Activated CD4-positive, alpha-beta T cell treated with anti-CD3 and anti-CD28 coated beads, Interleukin-2, Interleukin-6, amounts not matched to agents 100 ng/mL and 50 ng/mL, durations not matched to agents 16 hours and 8 hours (primary cell): ENCODE results near the gene PCDHGB7.
"Not testable (repeated sequence)": the region's sequence is repeated elsewhere in the genome, so short reads cannot be mapped to it uniquely, and the experiment has no call there.

Source experiments
- DNase-seq: peaks from one replicate; pipeline ENCODE4 v3.0.0-alpha.2; 2020

Gene PCDHGB7

DNA sequence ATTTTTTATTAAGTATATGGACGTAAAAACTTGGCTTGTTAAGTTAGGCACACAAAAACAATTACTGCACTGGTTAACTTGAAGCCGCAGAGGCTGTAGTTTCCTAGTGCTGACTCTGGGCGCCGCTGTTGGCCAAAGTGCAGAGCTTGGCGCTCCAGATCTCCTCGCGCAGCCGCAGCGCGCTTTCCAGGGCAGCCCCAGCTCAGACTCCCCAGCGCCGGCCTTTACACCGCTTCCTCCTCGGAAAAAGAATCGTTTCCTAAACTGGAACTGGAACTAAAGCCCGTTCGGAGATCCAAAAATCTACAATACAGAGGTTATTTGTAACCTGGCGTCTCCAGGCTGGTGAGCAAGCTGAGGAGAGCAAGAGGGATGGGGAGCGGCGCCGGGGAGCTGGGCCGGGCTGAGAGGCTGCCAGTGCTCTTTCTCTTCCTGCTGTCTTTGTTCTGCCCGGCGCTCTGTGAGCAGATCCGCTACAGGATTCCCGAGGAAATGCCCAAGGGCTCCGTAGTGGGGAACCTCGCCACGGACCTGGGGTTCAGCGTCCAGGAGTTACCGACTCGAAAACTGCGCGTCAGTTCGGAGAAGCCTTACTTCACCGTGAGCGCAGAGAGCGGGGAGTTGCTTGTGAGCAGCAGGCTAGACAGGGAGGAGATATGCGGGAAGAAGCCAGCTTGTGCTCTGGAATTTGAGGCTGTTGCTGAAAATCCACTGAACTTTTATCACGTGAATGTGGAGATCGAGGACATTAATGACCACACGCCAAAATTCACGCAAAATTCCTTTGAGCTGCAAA is 19.5 kb upstream of the PCDHGB7 start, which contains the start of gene PCDHGB5:
Gene PCDHGB5, plus strand, starts transcription at position 192 of the 796 bp plus-strand sequence. Its CDS starts 181 bp downstream, at position 373.
- peak; percentile 58 for DNase-seq

DNA sequence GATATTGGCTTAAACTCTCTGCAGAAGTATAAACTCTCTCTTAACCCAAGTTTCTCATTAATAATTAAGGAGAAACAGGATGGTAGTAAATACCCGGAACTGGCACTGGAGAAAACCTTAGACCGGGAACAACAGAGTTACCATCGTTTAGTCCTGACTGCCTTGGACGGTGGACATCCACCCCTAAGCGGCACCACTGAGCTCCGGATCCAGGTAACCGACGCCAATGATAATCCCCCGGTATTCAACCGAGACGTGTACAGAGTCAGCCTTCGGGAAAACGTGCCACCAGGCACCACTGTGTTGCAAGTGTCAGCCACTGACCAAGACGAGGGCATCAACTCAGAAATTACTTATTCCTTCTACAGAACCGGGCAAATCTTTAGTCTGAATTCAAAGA is 18.9 kb upstream of the PCDHGB7 start:
- no peak for DNase-seq

DNA sequence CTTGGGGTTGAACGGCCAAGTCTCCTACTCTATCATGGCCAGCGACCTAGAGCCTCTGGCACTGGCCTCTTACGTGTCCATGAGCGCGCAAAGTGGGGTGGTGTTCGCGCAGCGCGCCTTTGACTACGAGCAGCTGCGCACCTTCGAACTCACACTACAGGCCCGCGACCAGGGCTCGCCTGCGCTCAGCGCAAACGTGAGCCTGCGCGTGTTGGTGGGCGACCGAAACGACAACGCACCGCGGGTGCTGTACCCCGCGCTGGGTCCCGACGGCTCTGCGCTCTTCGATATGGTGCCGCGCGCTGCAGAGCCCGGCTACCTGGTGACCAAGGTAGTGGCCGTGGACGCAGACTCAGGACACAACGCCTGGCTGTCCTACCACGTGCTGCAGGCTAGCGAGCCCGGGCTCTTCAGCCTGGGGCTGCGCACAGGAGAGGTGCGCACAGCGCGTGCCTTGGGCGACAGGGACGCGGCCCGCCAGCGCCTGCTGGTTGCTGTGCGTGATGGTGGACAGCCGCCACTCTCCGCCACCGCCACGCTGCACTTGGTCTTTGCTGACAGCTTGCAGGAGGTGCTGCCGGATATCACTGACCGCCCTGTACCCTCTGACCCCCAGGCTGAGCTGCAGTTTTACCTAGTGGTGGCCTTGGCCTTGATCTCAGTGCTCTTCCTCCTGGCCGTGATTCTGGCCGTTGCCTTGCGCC is 17.8 kb upstream of the PCDHGB7 start:
- DNase-seq = no peak

DNA sequence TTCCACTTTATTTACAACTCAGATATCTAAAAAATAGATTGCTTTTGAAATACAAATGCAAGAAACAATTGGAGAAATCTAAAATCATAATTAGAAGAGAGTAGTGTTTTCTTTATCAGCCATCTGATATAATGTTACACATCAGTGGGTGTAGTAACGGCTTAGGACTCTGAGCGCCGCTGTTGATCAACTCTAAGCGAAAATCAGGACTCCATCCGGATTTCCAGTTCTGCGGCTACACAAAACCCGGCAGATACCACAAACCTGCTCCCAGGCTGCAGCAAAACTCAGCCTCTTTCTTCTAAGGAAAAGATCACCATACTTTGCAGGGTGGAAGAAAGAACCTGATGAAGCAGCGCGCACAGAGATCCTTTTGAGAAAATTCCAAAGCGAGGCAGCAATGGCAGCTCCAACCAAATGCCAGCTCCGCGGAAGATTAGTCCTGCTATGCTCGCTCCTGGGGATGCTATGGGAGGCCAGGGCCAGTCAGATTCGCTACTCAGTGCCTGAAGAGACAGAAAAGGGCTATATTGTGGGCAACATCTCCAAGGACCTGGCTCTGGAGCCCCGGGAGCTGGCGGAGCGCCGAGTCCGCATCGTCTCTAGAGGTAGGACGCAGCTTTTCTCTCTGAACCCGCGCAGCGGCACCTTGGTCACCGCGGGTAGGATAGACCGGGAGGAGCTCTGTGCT is 14.8 kb upstream of the PCDHGB7 start, which contains the start of gene PCDHGA9:
Gene PCDHGA9, plus strand, starts transcription at position 226 of the 691 bp plus-strand sequence. Its CDS starts 175 bp downstream, at position 401.
- peak; percentile 15 for DNase-seq

DNA sequence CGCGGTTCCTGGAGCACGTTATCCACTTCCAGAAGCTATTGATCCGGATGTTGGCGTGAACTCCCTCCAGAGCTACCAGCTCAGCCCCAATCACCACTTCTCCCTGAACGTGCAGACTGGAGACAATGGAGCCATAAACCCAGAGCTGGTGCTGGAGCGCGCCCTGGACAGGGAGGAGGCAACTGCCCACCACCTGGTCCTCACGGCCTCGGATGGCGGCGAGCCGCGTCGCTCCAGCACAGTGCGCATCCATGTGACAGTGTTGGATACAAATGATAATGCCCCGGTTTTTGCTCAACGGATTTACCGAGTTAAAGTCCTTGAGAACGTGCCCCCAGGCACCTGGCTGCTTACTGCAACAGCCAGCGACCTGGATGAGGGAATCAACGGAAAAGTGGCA is 14.1 kb upstream of the PCDHGB7 start:
- DNase-seq = no peak

DNA sequence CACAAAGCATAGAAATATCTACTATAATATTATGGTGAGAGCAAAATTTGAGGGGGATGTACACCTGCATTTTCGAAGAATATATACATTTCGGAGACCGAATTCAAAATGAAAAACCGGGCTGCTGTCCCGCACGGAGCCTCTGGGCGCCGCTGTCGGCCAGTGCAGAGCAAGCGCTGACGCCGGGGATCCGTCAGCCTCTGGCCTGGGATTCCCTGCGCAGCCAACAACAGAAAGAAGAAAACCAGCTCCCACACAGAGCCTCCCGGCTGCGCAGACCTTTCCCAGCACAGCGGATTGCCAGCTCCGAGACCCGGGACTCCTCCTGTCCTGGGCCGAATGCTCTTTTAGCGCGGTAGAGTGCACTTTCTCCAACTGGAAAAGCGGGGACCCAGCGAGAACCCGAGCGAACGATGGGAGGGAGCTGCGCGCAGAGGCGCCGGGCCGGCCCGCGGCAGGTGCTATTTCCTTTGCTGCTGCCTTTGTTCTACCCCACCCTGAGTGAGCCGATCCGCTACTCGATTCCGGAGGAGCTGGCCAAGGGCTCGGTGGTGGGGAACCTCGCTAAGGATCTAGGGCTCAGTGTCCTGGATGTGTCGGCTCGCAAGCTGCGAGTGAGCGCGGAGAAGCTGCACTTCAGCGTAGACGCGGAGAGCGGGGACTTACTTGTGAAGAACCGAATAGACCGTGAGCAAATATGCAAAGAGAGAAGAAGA is 9.5 kb upstream of the PCDHGB7 start, which contains the start of gene PCDHGB6:
Gene PCDHGB6, plus strand, starts transcription at position 232 of the 716 bp plus-strand sequence. Its CDS starts 182 bp downstream, at position 414.
- DNase-seq = peak; percentile 51

DNA sequence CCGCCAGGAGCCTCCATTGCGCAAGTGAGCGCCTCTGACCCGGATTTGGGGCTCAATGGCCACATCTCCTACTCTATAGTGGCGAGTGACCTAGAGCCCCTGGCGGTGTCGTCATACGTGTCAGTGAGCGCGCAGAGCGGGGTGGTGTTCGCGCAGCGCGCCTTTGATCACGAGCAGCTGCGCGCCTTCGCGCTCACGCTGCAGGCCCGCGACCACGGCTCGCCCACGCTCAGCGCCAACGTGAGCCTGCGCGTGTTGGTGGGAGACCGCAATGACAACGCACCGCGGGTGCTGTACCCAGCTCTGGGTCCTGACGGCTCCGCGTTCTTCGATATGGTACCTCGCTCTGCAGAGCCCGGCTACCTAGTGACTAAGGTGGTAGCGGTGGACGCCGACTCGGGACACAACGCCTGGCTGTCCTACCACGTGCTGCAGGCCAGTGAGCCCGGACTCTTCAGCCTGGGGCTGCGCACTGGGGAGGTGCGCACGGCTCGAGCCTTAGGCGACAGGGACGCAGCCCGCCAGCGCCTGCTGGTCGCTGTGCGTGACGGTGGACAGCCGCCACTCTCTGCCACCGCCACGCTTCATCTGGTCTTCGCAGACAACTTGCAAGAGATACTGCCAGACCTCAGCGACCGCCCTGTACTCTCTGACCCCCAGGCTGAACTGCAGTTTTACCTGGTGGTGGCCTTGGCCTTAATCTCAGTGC is 7.7 kb upstream of the PCDHGB7 start:
- no peak for DNase-seq

DNA sequence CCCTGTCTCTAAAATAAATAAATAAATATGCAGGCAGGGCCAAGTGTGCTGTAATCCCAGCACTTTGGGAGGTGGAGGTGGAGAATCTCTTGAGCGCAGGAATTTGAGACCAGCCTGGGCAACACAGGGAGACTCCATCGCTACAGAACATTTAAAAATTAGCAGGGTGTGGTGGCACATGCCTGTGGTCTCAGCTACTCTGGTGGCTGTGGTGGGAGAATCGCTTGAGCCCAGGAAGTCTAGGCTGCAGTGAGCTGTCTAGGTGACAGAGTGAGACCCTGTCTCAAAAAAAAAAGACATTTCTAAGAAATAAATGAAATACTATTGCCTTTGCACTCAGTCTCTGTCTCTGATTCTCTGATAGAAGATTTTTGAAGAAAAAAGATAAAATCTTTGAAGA is 5.9 kb upstream of the PCDHGB7 start:
- DNase-seq = no peak

DNA sequence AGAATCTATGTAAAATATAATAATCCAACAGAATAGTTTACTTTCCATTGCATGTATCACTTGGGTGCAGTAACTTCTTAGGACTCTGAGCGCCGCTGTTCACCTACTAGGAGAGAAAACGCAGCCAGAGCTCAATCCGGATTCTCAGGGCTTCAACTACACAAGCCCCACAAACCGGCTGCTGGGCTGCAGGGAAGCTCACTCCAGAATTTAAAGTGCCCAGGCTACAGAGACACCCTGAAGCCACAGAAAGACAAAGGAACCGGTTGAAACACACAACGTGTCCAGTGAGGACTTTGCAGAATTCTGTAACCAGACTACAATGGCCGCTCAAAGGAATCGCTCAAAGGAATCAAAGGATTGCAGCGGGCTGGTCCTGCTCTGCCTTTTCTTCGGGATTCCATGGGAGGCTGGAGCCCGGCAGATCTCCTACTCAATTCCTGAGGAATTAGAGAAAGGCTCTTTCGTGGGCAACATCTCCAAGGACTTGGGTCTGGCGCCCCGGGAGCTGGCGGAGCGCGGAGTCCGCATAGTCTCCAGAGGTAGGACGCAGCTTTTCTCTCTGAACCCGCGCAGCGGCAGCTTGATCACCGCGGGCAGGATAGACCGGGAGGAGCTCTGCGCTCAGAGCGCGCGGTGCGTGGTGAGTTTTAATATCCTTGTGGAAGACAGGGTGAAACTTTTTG is 4.5 kb upstream of the PCDHGB7 start, which contains the start of gene PCDHGA10:
Gene PCDHGA10, plus strand, starts transcription at position 134 of the 686 bp plus-strand sequence. Its CDS starts 189 bp downstream, at position 323.
- peak; percentile 64 for DNase-seq

DNA sequence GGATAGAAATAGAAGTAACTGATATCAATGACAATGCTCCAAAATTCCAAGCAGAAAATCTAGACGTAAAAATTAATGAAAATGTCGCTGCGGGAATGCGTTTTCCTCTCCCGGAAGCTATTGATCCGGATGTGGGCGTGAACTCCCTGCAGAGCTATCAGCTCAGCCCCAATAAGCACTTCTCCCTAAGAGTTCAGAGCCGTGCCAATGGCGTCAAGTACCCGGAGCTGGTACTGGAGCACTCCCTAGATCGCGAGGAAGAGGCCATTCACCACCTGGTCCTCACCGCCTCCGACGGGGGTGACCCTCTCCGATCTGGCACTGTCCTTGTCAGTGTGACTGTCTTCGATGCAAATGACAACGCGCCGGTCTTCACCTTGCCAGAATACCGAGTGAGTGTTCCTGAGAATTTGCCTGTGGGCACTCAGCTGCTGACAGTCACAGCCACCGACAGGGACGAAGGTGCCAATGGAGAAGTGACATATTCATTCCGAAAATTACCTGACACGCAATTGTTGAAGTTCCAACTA is 3.9 kb upstream of the PCDHGB7 start:
- DNase-seq = no peak

DNA sequence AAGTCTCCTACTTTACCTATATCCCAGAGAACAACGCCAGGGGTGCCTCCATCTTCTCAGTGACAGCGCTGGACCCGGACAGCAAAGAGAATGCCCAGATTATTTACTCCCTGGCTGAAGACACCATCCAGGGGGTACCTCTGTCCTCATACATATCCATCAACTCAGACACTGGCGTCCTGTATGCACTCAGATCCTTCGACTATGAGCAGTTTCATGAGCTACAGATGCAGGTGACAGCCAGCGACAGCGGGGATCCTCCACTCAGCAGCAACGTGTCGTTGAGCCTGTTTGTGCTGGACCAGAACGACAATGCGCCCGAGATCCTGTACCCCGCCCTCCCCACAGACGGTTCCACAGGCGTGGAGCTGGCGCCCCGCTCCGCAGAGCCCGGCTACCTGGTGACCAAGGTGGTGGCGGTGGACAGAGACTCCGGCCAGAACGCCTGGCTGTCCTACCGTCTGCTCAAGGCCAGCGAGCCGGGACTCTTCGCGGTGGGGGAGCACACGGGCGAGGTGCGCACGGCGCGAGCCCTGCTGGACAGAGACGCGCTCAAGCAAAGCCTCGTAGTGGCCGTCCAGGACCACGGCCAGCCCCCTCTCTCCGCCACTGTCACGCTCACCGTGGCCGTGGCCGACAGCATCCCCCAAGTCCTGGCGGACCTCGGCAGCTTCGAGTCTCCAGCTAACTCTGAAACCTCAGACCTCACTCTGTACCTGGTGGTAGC is 2.8 kb upstream of the PCDHGB7 start:
- not testable (repeated sequence) for DNase-seq

DNA sequence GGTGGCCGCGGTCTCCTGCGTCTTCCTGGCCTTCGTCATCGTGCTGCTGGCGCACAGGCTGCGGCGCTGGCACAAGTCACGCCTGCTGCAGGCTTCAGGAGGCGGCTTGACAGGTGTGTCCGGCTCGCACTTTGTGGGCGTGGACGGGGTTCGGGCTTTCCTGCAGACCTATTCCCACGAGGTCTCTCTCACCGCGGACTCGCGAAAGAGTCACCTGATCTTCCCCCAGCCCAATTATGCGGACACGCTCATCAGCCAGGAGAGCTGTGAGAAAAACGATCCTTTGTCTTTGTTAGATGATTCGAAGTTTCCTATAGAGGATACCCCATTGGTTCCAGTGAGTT is 2.2 kb upstream of the PCDHGB7 start:
- DNase-seq = not testable (repeated sequence)

DNA sequence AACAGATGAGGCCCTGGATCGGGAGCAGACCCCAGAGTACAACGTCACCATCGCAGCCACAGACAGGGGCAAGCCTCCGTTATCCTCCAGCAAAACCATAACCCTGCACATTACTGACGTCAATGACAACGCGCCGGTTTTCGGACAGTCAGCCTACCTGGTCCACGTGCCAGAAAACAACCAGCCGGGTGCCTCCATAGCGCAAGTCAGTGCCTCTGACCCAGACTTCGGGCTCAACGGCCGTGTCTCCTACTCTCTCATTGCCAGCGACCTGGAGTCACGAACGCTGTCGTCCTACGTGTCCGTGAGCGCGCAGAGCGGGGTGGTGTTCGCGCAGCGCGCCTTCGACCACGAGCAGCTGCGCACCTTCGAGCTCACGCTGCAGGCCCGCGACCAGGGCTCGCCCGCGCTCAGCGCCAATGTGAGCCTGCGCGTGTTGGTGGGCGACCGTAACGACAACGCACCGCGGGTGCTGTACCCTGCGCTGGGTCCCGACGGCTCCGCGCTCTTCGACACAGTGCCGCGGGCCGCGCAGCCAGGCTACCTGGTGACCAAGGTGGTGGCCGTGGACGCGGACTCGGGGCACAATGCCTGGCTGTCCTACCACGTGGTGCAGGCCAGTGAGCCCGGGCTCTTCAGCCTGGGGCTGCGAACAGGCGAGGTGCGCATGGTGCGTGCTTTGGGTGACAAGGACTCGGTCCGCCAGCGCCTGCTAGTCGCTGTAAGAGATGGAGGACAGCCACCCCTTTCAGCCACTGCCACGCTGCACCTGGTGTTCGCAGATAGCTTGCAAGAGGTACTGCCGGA is 1.8 kb downstream of the PCDHGB7 start:
- DNase-seq = no peak

DNA sequence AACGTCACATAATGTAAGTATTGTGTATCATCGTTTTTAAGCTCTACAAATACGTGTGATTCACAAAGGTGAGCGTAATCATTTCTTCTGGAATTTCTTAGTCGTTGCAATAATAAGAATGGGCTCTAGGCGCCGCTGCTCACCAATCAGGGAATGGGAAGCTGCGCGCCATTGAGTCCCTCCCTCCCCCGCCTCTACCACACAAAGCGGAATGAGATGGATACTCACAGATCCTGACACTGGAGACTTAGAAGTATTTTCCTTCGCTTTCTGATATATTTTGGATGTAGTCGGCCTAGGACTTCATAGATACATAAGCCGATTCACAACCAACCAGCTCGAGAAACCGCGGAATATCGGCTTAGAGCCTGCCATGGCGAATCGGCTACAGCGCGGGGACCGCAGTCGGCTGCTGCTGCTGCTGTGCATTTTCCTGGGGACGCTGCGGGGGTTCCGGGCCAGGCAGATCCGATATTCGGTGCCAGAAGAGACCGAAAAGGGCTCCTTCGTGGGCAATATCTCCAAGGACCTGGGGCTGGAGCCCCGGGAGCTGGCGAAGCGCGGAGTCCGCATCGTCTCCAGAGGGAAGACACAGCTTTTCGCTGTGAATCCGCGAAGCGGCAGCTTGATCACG is 3.5 kb downstream of the PCDHGB7 start, which contains the start of gene PCDHGA11:
Gene PCDHGA11, plus strand, starts transcription at position 197 of the 634 bp plus-strand sequence. Its CDS starts 177 bp downstream, at position 374.
- DNase-seq = peak; percentile 59

DNA sequence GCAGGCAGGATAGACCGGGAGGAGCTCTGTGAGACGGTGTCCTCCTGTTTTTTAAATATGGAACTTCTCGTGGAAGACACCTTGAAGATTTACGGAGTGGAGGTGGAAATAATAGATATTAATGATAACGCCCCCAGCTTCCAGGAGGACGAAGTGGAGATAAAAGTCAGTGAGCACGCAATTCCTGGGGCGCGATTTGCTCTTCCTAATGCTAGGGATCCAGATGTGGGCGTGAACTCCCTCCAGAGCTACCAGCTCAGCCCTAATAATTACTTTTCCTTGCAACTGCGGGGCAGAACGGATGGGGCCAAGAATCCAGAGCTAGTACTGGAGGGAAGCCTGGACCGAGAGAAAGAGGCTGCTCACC is 4.0 kb downstream of the PCDHGB7 start:
- no peak for DNase-seq

DNA sequence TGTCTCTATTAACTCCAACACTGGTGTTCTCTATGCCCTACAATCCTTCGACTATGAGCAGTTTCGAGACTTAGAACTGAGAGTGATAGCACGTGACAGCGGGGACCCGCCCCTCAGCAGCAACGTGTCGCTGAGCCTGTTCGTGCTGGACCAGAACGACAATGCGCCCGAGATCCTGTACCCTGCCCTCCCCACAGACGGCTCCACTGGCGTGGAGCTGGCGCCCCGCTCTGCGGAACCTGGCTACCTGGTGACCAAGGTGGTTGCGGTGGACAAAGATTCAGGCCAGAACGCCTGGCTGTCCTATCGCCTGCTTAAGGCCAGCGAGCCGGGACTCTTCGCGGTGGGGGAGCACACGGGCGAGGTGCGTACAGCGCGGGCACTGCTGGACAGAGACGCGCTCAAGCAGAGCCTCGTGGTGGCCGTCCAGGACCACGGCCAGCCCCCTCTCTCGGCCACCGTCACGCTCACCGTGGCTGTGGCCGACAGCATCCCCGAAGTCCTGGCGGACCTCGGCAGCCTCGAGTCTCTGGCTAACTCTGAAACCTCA is 5.3 kb downstream of the PCDHGB7 start:
- no peak for DNase-seq

DNA sequence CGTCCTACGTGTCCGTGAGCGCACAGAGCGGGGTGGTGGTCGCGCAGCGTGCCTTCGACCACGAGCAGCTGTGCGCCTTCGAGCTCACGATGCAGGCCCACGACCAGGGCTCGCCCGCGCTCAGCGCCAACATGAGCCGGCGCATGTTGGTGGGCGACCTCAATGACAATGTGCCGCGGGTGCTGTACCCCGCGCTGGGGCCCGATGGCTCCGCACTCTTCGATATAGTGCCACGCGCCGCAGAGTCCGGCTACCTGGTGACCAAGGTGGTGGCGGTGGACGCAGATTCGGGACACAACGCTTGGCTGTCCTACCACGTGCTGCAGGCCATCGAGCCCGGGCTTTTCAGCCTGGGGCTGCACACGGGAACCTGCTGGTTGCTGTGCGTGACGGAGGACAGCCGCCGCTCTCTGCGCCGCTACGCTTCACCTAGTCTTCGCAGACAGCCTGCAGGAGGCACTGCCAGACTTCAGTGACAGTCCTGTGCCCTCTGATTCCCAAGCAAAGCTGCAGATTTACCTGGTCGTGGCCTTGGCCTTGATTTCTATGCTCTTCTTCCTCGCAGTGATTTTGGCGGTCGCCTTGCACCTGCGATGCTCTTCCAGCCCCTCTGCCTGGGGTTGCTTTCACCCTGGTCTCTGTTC is 10.4 kb downstream of the PCDHGB7 start:
- DNase-seq = no peak
